T-helper 17 cell (primary cell): ENCODE results near the gene USP17L12. TPM values are rescaled to one million over a fixed set of nuclear protein-coding genes. Genes with fewer than 3 reads are reported as not detected.
"Not testable (repeated sequence)": the region's sequence is repeated elsewhere in the genome, so short reads cannot be mapped to it uniquely, and the experiment has no call there.

Source experiments
- ATAC-seq: fragments of 150-1000 bp; cut with Tn5 transposase; 2 replicates; pipeline ENCODE4 v1.10.0; 2021; ENCODE audit warnings: mild to moderate bottlenecking, moderate library complexity
- DNase-seq, 3 donors: peaks; one replicate each; pipeline versions ENCODE4 v3.0.0 to v3.0.0-alpha.2; 2020 to 2021
- H3K9me3 ChIP-seq: one replicate; pipeline ENCODE4 v1.7.0; 2013; ENCODE audit warnings: low read length, mild to moderate bottlenecking; ENCODE audit not compliant: control insufficient read depth, poor library complexity, severe bottlenecking
- H3K27ac Mint-ChIP-seq: one replicate; pipeline ENCODE4 v1.8.0; 2022; ENCODE audit warnings: mild to moderate bottlenecking, moderate library complexity, mixed read lengths
- H3K27me3 Mint-ChIP-seq: one replicate; pipeline ENCODE4 v1.8.0; 2022; ENCODE audit warnings: mixed read lengths
- H3K36me3 Mint-ChIP-seq: one replicate; pipeline ENCODE4 v1.8.0; 2022; ENCODE audit warnings: low read depth, mixed read lengths
- H3K4me1 Mint-ChIP-seq: one replicate; pipeline ENCODE4 v1.8.0; 2022; ENCODE audit warnings: mild to moderate bottlenecking, mixed read lengths
- H3K4me3 Mint-ChIP-seq: one replicate; pipeline ENCODE4 v1.8.0; 2022; ENCODE audit warnings: mild to moderate bottlenecking, moderate library complexity, mixed read lengths
- total RNA-seq, 4 donors: library from RNA in 2 of 4; stranded (reverse) in 2 of 4; gene quantifications; one replicate each; pipeline ENCODE4 v1.2.3 and lab custom pipeline; 2022 to 2026

The USP17L12 gene
- total RNA-seq, 2 donors from 2014 or later: not detected

- not testable (repeated sequence) for H3K4me3 Mint-ChIP-seq, H3K36me3 Mint-ChIP-seq, H3K27ac Mint-ChIP-seq, H3K9me3 ChIP-seq, ATAC-seq, DNase-seq, H3K27me3 Mint-ChIP-seq, H3K4me1 Mint-ChIP-seq
Measured at GRCh38 chr4:9262572-9262971, 42.6 kb downstream of the USP17L12 start, which contains the start of gene USP17L21. USP17L21 (plus strand) TSS chr4:9262872; CDS start chr4:9262872, 0 bp downstream.

GRCh38 chr4:9267319-9267718, 47.4 kb downstream of the USP17L12 start, which contains the start of gene USP17L22:
USP17L22 (plus strand) TSS chr4:9267619; CDS start chr4:9267619, 0 bp downstream.
- not testable (repeated sequence) for H3K9me3 ChIP-seq, H3K27me3 Mint-ChIP-seq, H3K36me3 Mint-ChIP-seq, H3K4me1 Mint-ChIP-seq, DNase-seq, H3K4me3 Mint-ChIP-seq, H3K27ac Mint-ChIP-seq, ATAC-seq

Other genes starting within 250 kb of the USP17L12 start
- gene FAM90A26, start 49.7 kb upstream of the USP17L12 start, total RNA-seq: not detected
- not detected for gene USP17L10, start 9.5 kb upstream of the USP17L12 start, total RNA-seq
- gene USP17L11, start 4.7 kb upstream of the USP17L12 start, total RNA-seq: not detected
- gene USP17L13, start 4.7 kb downstream of the USP17L12 start, total RNA-seq: not detected
- not detected for gene USP17L15, start 14.2 kb downstream of the USP17L12 start, total RNA-seq
- gene USP17L17, start 23.7 kb downstream of the USP17L12 start, total RNA-seq: not detected
- gene USP17L18, start 28.5 kb downstream of the USP17L12 start, total RNA-seq: not detected
- not detected for gene USP17L19, start 33.2 kb downstream of the USP17L12 start, total RNA-seq
- gene USP17L20, start 38.0 kb downstream of the USP17L12 start, total RNA-seq: not detected
- not detected for gene USP17L21, start 42.7 kb downstream of the USP17L12 start, total RNA-seq
- gene USP17L22, start 47.5 kb downstream of the USP17L12 start, total RNA-seq: under 1 TPM in 1 of 2 donors, not detected in 1; 0.26 TPM
- not detected for gene USP17L24, start 105.0 kb downstream of the USP17L12 start, total RNA-seq
- gene USP17L25, start 109.8 kb downstream of the USP17L12 start, total RNA-seq: not detected
- gene USP17L26, start 114.5 kb downstream of the USP17L12 start, total RNA-seq: not detected
- gene USP17L5, start 119.3 kb downstream of the USP17L12 start, total RNA-seq: not detected
- not detected for gene USP17L27, start 124.0 kb downstream of the USP17L12 start, total RNA-seq
- not detected for gene USP17L28, start 128.7 kb downstream of the USP17L12 start, total RNA-seq
- gene USP17L29, start 133.5 kb downstream of the USP17L12 start, total RNA-seq: not detected
- not detected for gene USP17L30, start 143.0 kb downstream of the USP17L12 start, total RNA-seq
- not detected for gene DEFB131A, start 224.3 kb downstream of the USP17L12 start, total RNA-seq